ENCODE data around the gene SLC1A3.

DNA sequence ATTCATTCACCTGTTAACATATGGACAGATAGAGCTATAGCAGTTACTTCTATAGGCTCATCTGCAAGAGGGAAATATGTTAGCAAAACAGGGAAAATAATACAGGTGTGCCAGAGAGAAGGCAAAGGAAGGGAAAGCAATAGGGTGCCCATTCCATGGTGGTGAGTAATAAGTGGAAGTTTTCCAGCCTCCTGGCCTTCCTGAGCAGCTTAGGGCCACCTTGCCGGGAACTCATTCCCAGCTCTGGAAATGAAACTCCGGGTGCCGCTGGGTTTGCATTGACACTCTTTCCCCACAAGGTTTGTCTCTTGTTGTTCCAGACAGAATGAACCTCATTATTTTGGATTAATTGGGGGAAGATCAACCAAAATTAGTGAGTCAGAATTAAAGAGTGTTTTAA, 58.4 kb downstream of the SLC1A3 start:
- TF ChIP-seq, protein P1, sequence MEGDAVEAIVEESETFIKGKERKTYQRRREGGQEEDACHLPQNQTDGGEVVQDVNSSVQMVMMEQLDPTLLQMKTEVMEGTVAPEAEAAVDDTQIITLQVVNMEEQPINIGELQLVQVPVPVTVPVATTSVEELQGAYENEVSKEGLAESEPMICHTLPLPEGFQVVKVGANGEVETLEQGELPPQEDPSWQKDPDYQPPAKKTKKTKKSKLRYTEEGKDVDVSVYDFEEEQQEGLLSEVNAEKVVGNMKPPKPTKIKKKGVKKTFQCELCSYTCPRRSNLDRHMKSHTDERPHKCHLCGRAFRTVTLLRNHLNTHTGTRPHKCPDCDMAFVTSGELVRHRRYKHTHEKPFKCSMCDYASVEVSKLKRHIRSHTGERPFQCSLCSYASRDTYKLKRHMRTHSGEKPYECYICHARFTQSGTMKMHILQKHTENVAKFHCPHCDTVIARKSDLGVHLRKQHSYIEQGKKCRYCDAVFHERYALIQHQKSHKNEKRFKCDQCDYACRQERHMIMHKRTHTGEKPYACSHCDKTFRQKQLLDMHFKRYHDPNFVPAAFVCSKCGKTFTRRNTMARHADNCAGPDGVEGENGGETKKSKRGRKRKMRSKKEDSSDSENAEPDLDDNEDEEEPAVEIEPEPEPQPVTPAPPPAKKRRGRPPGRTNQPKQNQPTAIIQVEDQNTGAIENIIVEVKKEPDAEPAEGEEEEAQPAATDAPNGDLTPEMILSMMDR (IDR thresholded peaks at IDR 0.05; ENCODE audit: low read depth, low read length): no peak
- no peak for TF ChIP-seq EZH2phosphoT487 (IDR thresholded peaks at IDR 0.05; ENCODE audit: low read depth)

Data from OCI-LY3 (cell line).